Duodenal mucosa (tissue), 2 donors: Measurements from ENCODE around the gene SLC9A4.

ENCODE experiments used
- H3K27ac ChIP-seq: one replicate; pipeline ENCODE4 v1.7.0; 2013; ENCODE audit warnings: low read depth, low read length
- H3K27me3 ChIP-seq, 2 donors: one replicate each; pipeline ENCODE4 v1.7.0; 2013; ENCODE audit warnings: low read length in 2 of 2, control low read depth in 1 of 2; ENCODE audit not compliant: insufficient read depth in 2 of 2, control insufficient read depth in 1 of 2
- H3K36me3 ChIP-seq, 2 donors: one replicate each; pipeline ENCODE4 v1.7.0; 2013; ENCODE audit warnings: low read length in 2 of 2, control low read depth in 1 of 2; ENCODE audit not compliant: insufficient read depth in 2 of 2, control insufficient read depth in 1 of 2
- H3K4me1 ChIP-seq, 2 donors: one replicate each; pipeline ENCODE4 v1.7.0; 2013; ENCODE audit warnings: low read length in 2 of 2, control low read depth in 1 of 2; ENCODE audit not compliant: insufficient read depth in 2 of 2, control insufficient read depth in 1 of 2
- H3K4me3 ChIP-seq, 2 donors: one replicate each; pipeline ENCODE4 v1.7.0; 2013; ENCODE audit warnings: low read length in 2 of 2, low read depth in 1 of 2
- H3K9ac ChIP-seq, 2 donors: one replicate each; pipeline ENCODE4 v1.7.0; 2013; ENCODE audit warnings: low read length in 2 of 2, low read depth in 1 of 2
- H3K9me3 ChIP-seq, 2 donors: one replicate each; pipeline ENCODE4 v1.7.0; 2013; ENCODE audit warnings: low read length in 2 of 2, control low read depth in 1 of 2; ENCODE audit not compliant: control insufficient read depth in 1 of 2

The SLC9A4 gene

GRCh38 chr2:102480285-102481195, 7.5 kb downstream of the SLC9A4 start:
- H3K4me3 ChIP-seq: no peak overlapping the region

GRCh38 chr2:102481931-102482330, 8.9 kb downstream of the SLC9A4 start:
- Histone ChIP-seq H3K4me1 (no peaks in the 10 kb centered on the region), H3K36me3 (no peaks in the 10 kb centered on the region), H3K9ac (no peak overlapping the region), H3K4me3 (no peak overlapping the region), H3K27me3 (peaks cover 0 to 8% of the 10 kb centered on the region in 2 donors), H3K9me3 (no peaks in the 10 kb centered on the region), H3K27ac (no peak overlapping the region)

More at GRCh38 chr2:102480285-102481195, 7.5 kb downstream of the SLC9A4 start:
- peaks cover 0 to 5% of the 10 kb centered on the region in 2 donors for H3K27me3 ChIP-seq
- H3K27ac ChIP-seq: no peak overlapping the region
- H3K9ac ChIP-seq: no peak overlapping the region
- H3K9me3 ChIP-seq: no peaks in the 10 kb centered on the region
- H3K4me1 ChIP-seq: no peaks in the 10 kb centered on the region
- no peaks in the 10 kb centered on the region for H3K36me3 ChIP-seq

DNA sequence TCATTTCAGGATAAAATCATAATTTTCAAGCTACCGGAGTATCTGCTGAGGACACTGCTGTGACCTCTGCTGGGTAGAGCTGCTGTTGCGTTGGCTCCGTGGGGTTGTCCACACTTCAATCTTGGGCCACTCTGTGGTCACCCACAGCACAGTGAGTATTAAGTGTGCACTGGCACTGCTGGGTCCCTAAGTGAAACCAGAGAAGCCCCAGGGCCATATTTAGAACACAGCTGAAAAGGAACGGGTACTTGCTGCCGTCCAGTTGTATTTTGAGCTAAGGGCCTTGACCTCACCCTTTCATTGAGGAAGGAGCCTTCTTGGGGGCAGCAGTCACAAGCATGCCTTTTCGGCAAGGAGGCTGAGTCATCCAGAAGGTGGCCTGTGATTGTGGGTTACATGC, 10.1 kb downstream of the SLC9A4 start:
- Histone ChIP-seq H3K9me3 (no peaks in the 10 kb centered on the region), H3K4me3 (no peak overlapping the region), H3K4me1 (no peaks in the 10 kb centered on the region), H3K27me3 (peaks cover 0 to 8% of the 10 kb centered on the region in 2 donors), H3K9ac (no peak overlapping the region), H3K27ac (no peak overlapping the region), H3K36me3 (no peaks in the 10 kb centered on the region)

DNA sequence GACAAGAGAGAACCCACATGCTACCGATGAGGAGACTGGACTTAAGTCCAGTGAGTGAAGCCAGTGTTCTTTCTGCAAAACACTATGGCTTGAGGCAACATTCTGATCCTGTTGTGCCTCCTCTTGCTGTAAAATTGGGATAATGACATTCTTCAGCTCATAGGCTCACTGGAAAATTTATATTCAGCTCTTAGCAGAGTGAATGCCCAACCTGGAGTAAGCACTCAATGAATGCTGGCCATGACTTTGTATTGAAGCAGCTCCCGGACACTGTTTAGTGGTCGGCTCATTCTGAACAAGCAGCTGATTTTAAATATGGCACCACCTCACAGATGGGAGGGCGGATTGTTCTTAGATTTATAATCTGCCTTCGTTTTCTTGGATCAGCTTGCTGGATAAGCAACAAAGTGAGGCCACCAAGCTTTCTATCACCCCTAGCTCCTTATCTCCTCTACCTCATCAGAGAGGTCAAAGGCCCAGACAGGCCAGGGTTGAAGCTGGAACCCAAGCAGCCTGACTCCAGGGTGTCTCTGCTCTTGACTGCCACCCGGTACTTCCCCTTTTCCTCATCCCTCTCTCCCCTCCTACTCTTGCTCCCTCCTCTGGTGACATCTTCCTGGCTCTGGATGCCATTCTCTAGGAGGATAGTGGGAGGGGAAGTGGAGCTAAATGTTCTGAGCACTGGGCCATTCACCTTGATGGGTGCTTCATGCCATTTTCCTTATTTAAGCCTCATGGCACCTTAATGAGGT, 11.5 kb downstream of the SLC9A4 start:
- H3K27ac ChIP-seq: no peak overlapping the region
- peaks cover 0 to 3% of the 10 kb centered on the region in 2 donors for H3K27me3 ChIP-seq
- no peaks in the 10 kb centered on the region for H3K9me3 ChIP-seq
- no peaks in the 10 kb centered on the region for H3K4me1 ChIP-seq
- no peak overlapping the region for H3K9ac ChIP-seq
- H3K36me3 ChIP-seq: no peaks in the 10 kb centered on the region
- no peak overlapping the region for H3K4me3 ChIP-seq

GRCh38 chr2:102485147-102485785, 12.2 kb downstream of the SLC9A4 start:
- H3K27me3 ChIP-seq: peaks cover 0 to 3% of the 10 kb centered on the region in 2 donors
- H3K27ac ChIP-seq: no peak overlapping the region
- no peaks in the 10 kb centered on the region for H3K9me3 ChIP-seq
- H3K4me1 ChIP-seq: no peaks in the 10 kb centered on the region
- H3K36me3 ChIP-seq: no peaks in the 10 kb centered on the region
- H3K9ac ChIP-seq: no peak overlapping the region
- no peak overlapping the region for H3K4me3 ChIP-seq

- no peak overlapping the region for H3K27ac ChIP-seq
- H3K9ac ChIP-seq: no peak overlapping the region
- no peaks in the 10 kb centered on the region for H3K36me3 ChIP-seq
- H3K4me3 ChIP-seq: no peak overlapping the region
- H3K4me1 ChIP-seq: no peaks in the 10 kb centered on the region
- H3K9me3 ChIP-seq: peaks cover 0 to 4% of the 10 kb centered on the region in 2 donors
- H3K27me3 ChIP-seq: peaks cover 0 to 3% of the 10 kb centered on the region in 2 donors
Observed at GRCh38 chr2:102486941-102487702, 14.1 kb downstream of the SLC9A4 start.

GRCh38 chr2:102487761-102488462, 14.9 kb downstream of the SLC9A4 start:
- no peaks in the 10 kb centered on the region for H3K36me3 ChIP-seq
- no peak overlapping the region for H3K27ac ChIP-seq
- no peak overlapping the region for H3K9ac ChIP-seq
- H3K4me1 ChIP-seq: no peaks in the 10 kb centered on the region
- no peak overlapping the region for H3K4me3 ChIP-seq
- peaks cover 0 to 3% of the 10 kb centered on the region in 2 donors for H3K27me3 ChIP-seq
- H3K9me3 ChIP-seq: peaks cover 0 to 4% of the 10 kb centered on the region in 2 donors

DNA sequence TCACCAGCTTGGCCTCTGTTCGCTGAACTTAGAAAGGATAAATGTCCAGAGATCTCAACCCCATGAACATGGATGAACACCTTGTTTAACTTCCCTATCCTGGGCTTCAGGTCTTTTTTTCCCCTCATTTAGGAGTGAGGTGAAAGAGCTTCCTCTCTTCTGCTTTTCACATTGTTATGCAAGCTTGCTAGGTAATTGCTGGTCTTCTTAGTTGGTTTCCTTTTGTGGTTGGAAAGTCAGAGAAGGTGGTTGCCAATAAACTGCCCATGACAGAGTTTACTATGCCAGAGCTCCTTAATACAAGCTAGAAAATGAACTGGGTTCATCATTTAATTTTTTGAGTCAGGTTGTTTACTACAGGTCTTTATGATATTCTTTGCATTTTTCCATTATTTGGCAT, 16.6 kb downstream of the SLC9A4 start:
- Histone ChIP-seq H3K27ac (no peak overlapping the region), H3K27me3 (peaks cover 0 to 3% of the 10 kb centered on the region in 2 donors), H3K36me3 (no peaks in the 10 kb centered on the region), H3K4me3 (no peak overlapping the region), H3K9ac (no peak overlapping the region), H3K9me3 (peaks cover 0 to 4% of the 10 kb centered on the region in 2 donors), H3K4me1 (no peaks in the 10 kb centered on the region)

GRCh38 chr2:102492006-102492405, 19.0 kb downstream of the SLC9A4 start:
- Histone ChIP-seq H3K9ac (no peak overlapping the region), H3K4me1 (no peaks in the 10 kb centered on the region), H3K9me3 (peaks cover 3 to 4% of the 10 kb centered on the region in 2 donors), H3K36me3 (no peaks in the 10 kb centered on the region), H3K27me3 (no peaks in the 10 kb centered on the region), H3K4me3 (no peak overlapping the region), H3K27ac (no peak overlapping the region)
